Frontal cortex (tissue), 4 donors: ENCODE measurements around the gene ALKBH2. TPM values are rescaled to one million over a fixed set of nuclear protein-coding genes. Genes with fewer than 3 reads are reported as not detected.

Experiments
- DNase-seq, 2 donors: peaks; one replicate each; pipeline ENCODE4 v3.0.0; 2012; ENCODE audit warnings: low spot score in 2 of 2
- FAIRE-seq: peaks from 2 replicates; lab custom pipeline; 2012; peaks lifted over from hg19 to GRCh38; lab: Jason Lieb, UNC
- total RNA-seq: library from RNA; depleted of rRNA; stranded (reverse); fragments of >200 nt; gene quantifications from one replicate; pipeline ENCODE4 v1.2.3, GENCODE V29; 2014
- donor health status: control.
- donor health status: control.
- donor health status: control.

Gene ALKBH2
- 31.4 TPM for total RNA-seq

- FAIRE-seq (no peak), DNase-seq (peak; percentile 81 to 97)
Measured at GRCh38 chr12:109093022-109093918, at the start of gene ALKBH2. ALKBH2 (minus strand) TSS chr12:109093472; CDS start chr12:109092786, 686 bp downstream.

DNA sequence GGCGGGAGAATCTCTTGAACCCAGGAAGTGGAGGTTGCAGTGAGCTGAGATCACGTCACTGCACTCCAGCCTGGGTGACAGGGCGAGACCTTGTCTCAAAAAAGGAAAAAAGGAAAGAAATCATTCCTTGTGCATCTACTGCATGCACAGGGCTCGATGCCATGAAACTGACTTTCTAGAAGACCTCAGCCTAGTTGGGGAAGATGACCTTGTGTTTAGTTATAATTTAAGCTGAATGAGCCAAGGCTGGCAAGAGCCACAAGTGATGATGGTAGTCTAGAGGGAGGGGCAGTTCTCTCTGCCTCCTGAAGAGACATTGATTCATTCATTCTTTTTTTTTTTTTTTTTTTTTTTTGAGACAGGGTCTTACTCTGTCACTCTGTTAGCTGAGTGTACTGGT lies 47.3 kb upstream of the ALKBH2 start:
- FAIRE-seq (no peak), DNase-seq (no peak)

DNA sequence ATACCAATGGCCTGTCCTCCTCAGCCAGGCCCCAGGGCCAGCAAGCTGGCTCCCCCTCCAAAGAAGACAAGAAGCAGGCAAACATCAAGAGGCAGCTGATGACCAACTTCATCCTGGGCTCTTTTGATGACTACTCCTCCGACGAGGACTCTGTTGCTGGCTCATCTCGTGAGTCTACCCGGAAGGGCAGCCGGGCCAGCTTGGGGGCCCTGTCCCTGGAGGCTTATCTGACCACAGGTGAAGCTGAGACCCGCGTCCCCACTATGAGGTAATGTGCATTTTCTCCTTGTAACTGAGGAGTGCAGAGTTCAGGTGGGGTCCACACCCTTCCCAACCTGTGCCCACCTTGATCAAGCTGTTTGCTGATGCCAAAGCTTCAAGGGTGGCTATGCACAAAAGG lies 46.5 kb upstream of the ALKBH2 start:
- no peak for FAIRE-seq
- DNase-seq = no peak

- FAIRE-seq = no peak
- DNase-seq = no peak
Measured at GRCh38 chr12:109139360-109139759, 46.1 kb upstream of the ALKBH2 start.

DNA sequence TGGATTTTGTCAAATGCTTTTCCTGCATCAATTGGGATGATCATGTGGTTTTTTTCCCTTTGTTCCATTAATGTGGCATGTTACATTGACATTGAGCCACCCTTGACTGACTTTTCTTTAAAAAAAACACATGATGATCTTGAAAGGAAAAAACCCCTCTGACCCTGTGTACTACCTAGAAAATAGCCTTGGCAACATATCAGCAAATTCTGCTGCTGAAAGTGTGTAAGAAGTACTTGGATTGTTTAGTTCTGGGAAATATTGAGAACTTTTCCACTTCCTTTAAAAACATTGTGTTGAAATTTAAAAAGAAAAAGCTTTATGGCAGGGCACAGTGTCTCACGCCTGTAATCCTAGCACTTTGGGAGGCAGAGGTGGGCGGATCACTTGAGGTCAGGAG lies 43.8 kb upstream of the ALKBH2 start:
- FAIRE-seq = no peak
- no peak for DNase-seq

DNA sequence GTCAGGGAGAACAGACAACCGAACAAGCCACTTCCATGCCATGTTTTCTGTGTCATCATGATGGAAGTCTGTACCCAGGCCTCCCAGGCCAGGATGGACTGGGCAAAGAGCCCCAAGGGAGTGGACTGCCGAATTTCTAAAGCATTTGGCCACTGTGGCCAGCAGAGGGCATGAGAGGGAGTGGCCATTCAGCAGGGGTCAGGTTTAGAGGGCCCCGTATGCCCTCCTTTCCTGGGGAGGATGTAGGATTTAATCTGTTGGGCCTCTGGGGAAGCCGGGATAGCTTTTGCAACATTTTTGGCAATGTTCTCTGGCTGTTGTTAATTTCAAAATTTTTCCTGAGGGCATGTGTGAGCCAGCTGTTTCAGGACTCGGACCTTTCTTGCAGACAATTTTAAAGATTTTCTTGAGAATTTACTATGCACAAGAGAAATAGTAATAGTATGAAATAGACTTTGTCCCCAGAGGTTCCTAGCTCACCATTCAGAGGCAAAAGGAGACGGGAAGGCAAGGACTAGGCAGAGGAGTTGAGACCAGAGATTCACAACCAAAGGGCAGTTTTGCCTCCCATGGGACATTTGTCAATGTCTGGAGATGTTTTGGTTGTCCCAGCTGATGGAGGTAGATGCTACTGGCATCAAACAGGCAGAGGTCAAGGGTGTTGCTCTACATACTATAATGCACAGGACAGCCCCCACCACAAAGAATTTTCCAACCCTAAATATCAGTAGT lies 41.1 kb upstream of the ALKBH2 start:
- DNase-seq (peak in 1 of 2 donors; percentile 41), FAIRE-seq (no peak)

- FAIRE-seq = no peak
- DNase-seq = peak in 1 of 2 donors; percentile 43
Measured at GRCh38 chr12:109131154-109132050, 38.1 kb upstream of the ALKBH2 start.

DNA sequence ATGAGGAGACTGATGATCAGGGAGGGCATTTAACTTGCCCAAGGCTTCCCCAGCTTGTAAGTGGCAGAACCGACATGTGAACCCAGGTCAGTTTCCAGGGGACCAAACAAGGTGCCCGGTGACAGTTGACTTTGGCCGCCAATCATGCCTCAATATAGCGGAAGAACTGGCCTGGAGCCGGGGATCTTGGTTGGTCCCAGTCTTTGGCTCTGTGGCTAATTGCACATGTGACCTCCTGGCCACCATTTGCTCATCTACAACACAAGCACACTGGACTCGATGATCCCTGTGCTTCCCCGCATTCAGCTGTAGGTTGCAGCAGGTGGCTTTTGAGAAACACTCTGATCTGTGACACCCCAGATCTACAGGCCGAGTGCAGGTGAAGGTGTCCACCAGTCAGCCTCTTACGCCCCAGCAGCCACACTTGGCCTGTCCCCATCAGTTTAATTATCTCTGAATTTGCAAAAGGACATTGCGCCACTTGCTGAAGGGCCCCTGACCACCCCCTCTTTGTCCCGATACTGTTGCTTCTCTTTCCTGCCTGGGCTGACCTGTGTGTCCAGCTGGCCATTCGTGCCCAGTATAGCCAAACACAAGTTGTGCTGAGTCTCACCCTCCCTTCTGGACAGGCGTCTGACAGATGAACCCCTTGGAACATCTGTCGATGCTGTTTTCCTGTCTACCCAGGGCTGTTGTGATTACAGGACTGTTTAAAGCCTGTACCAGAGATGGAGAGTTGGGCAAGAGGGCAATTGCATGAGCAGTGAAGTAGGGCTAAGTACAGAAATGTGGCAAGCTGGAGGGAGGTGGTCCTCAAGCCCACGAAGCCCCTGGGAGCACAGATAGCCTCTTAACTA lies 37.3 kb upstream of the ALKBH2 start:
- no peak for DNase-seq
- no peak for FAIRE-seq

- FAIRE-seq (no peak), DNase-seq (no peak)
Measured at GRCh38 chr12:109127533-109128242, 34.4 kb upstream of the ALKBH2 start.

GRCh38 chr12:109126784-109127183 lies 33.5 kb upstream of the ALKBH2 start:
- no peak for DNase-seq
- FAIRE-seq = no peak

DNA sequence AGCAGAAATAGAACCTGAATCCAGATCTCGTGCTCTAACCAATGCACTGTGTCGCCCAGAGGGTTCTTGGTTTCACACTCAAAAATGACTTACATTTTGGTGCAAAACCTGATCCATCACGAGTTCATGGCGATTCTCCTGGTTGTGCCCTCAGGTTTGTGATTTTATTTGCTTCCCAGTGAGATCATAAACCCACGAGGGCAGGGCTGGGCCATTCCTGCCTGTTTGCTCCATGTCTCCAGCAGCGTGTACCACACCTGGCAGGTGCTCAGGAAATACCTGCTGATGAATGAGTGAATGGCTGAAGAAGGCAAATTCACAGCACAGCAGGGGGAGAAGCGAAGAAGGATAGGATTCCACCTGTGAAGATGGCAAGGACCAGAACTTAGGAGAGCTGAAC lies 32.5 kb upstream of the ALKBH2 start:
- FAIRE-seq = no peak

DNA sequence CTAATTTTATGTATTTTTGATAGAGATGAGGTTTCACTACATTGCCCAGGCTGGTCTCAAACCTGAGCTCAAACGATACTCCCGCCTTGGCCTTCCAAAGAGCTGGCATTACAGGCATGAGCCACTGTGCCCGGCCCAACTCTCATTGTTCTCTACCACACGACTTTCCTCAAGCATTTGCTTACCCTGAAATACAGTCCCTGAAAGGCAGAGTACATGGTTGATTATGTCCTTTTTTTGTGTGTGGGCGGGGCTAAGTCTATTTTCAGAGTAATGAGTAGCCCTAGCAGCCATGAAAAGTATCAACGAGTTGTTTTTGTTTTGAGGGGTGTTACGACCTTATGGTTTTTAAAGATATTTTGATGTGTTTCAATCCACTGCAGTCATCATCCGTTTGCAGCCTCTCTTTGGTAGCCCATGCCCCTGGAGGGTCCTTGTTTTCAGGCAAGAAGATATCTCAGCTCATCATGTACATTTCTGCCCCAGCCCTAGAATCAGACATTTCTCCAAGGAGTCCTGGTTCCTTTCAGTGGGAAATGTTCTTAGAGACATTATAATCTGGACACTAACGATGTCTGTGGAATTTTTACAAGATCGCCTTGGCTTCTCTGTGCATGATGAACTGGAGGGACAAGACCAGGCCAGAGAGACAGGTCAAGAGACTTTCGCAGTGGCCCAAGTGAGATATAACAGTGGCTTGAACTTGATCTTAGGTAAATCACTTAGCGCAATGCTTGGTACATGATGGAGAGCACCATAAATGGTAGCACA lies 31.8 kb upstream of the ALKBH2 start:
- DNase-seq = no peak
- FAIRE-seq = no peak

More for the DNA sequence above, 32.5 kb upstream of the ALKBH2 start:
- DNase-seq = no peak

GRCh38 chr12:109121346-109121880 lies 28.1 kb upstream of the ALKBH2 start:
- FAIRE-seq = no peak

DNA sequence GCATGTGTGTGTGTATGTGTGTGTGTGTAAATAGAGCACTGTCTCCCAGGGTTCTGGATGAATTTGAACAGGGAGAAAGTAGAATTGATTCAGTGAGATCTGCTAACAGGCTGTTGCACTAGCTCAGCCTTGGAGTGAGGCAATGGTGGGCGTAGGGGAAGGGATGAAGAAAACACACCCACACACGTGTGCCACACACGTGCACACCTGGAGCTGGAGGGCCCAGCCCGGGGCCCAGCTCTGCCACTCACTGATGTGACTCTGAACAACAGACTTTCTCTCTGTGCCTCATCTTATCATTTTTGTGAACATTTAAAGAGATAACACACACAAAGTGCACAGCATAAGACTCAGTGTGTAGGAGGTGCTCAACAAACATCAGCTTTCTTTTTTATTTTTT lies 27.3 kb upstream of the ALKBH2 start:
- DNase-seq (no peak), FAIRE-seq (no peak)

More at GRCh38 chr12:109121346-109121880, 28.1 kb upstream of the ALKBH2 start:
- DNase-seq = no peak

- no peak for FAIRE-seq
- DNase-seq = no peak
Measured at GRCh38 chr12:109120095-109120494, 26.8 kb upstream of the ALKBH2 start.

DNA sequence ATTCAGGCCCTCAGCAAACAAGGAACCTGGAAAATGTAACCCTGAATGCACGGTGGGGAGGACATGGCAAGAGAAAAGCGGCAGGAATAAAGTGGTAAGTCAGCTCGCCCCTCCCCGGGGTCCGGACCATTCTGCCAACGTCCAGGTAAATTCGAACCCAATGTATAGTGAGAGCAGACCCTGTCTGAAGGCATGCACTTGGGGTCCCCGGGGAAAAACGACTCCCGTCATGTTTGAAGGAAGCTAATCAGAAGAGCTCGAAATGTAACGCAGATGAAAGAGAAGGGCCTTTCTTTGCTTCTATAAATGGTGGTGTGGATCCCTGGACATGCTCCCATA lies 23.3 kb upstream of the ALKBH2 start:
- DNase-seq = no peak
- FAIRE-seq = no peak

DNA sequence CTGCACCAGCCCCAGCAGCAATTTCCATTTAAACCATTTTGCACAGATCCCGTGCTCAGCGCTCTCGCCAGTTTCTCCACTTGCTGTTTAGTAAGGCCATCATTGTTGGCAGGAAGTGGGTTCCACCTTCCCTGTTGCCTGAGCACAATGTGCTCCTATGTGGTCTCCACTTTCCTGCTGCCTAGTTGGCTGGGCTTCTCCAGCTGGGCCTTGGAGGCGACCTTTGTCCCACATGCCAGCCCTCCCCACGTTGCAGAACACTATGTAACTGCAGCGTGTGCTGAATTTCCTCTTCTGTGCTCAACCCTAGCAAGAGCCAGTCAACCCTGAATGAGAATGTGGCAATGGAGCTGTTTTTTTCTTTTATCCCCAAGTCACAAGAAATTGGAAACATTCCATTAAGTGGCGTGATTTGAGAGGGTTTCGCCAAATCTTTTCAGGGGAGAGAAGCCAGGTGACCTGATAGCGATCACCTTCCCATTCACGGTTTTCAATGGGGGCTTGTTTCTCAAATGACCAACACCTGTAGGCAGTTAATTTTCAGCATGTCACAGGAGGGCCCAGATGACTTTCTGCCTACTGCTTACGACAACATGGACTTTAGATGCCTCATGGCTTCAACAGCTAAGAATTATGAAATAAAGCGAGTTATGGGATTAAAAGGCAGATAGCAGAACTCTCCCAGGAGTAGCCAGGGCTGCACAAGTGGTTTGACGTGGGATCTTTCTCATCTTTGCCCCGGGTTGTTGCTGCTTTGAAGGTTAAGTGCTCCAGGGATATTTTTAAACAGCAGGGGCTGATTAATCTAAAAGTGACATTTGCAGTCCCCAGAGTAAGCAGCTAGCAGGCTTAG lies 22.7 kb upstream of the ALKBH2 start, which contains the start of gene ACACB:
ACACB (plus strand) TSS at position 830 of the 853 bp plus-strand sequence. CDS start 22,819 bp downstream, outside the sequence.
- FAIRE-seq (no peak), DNase-seq (peak in 1 of 2 donors; percentile 39)
